K562 (cell line): ENCODE measurements around the gene PPP4C. TPM values are rescaled to one million over a fixed set of nuclear protein-coding genes. Genes with fewer than 3 reads are reported as not detected.

Experiments
- ATAC-seq: fragments of 200-7000 bp; cut with Tn5 transposase; 3 replicates; pipeline ENCODE4 v1.9.1; 2020; ENCODE audit warnings: moderate library complexity
- BruUV-seq: library from RNA; stranded (reverse); fragments of 400-500 nt; replicated peaks from 2 replicates; lab custom pipeline; 2021; lab: Mats Ljungman, UMichigan
- CTCF ChIA-PET: fragments of 300-600 bp; formaldehyde crosslinking; extraction: SDS; loops from one replicate; lab custom pipeline; 2021; ENCODE audit warnings: low intra/inter-chr PET ratio; lab: Yijun Ruan, JAX
- POLR2A ChIA-PET: fragments of 300-600, 350-650 bp; sonication (Branson Sonifier 250); formaldehyde crosslinking; extraction: SDS; loops from one replicate; lab custom pipeline; 2021; ENCODE audit warnings: antibody characterized with exemption, inconsistent platforms; lab: Yijun Ruan, JAX
- DNase-seq, 4 experiments: peaks; one replicate each; pipeline versions ENCODE4 v3.0.0 to v3.0.0-alpha.2; 2011 to 2018; ENCODE audit warnings: low spot score in 3 of 4, mixed read lengths in 3 of 4; ENCODE audit errors: extremely low read depth in 1 of 4
- FAIRE-seq: peaks from 2 replicates; lab custom pipeline; 2011; peaks lifted over from hg19 to GRCh38; lab: Jason Lieb, UNC
- H2AFZ ChIP-seq: 2 replicates; pipeline ENCODE4 v1.6.0; 2011; ENCODE audit warnings: low read depth, low read length, control low read depth, inconsistent platforms
- H3K27ac ChIP-seq: fragments of 200-600 bp; 3 replicates; pipeline ENCODE4 v1.8.0; 2011; ENCODE audit warnings: low read depth, mild to moderate bottlenecking, control low read depth, inconsistent platforms, low read length, moderate library complexity, mixed read lengths; ENCODE audit errors: extremely low read depth
- H3K27me3 ChIP-seq, 2 experiments: fragments of 300-600 bp in 1 of 2; 2 replicates in 1 of 2; 3 replicates in 1 of 2; pipeline versions ENCODE4 v1.6.0 to v1.8.0; 2011; ENCODE audit warnings: inconsistent platforms in 2 of 2, low read length in 2 of 2, mild to moderate bottlenecking in 1 of 2, mixed read lengths in 1 of 2, moderate library complexity in 1 of 2; ENCODE audit not compliant: control insufficient read depth in 2 of 2, insufficient read depth in 2 of 2
- H3K36me3 ChIP-seq: fragments of 300-600 bp; 3 replicates; pipeline ENCODE4 v1.8.0; 2011; ENCODE audit warnings: mild to moderate bottlenecking, low read length, inconsistent platforms; ENCODE audit not compliant: control insufficient read depth, insufficient read depth
- H3K4me1 ChIP-seq, 2 experiments: fragments of 200-600 bp in 1 of 2; replicated peaks in 1 of 2; 2 replicates in 1 of 2; 3 replicates in 1 of 2; pipeline versions ENCODE4 v1.5.1 to v1.8.0; 2011; ENCODE audit warnings: inconsistent platforms in 2 of 2, low read length in 2 of 2, mild to moderate bottlenecking in 1 of 2, mixed read lengths in 1 of 2, moderate library complexity in 1 of 2; ENCODE audit not compliant: control insufficient read depth in 2 of 2, insufficient read depth in 2 of 2
- H3K4me2 ChIP-seq: 2 replicates; pipeline ENCODE4 v1.6.1; 2011; ENCODE audit warnings: low read length, control low read depth, inconsistent platforms, mixed read lengths; ENCODE audit not compliant: insufficient read depth
- H3K4me3 ChIP-seq: fragments of 200-600 bp; sonication (generic), shearing (Covaris generic); 2 replicates; pipeline ENCODE4 v1.5.1; 2016; ENCODE audit warnings: control low read depth, inconsistent platforms
- H3K79me2 ChIP-seq: fragments of 200-600 bp; 3 replicates; pipeline ENCODE4 v1.8.0; 2011; ENCODE audit warnings: low read length, inconsistent platforms; ENCODE audit not compliant: control insufficient read depth, insufficient read depth
- H3K9ac ChIP-seq, 2 experiments: 2 replicates each; pipeline versions ENCODE4 v1.6.0 to v1.6.1; 2011; ENCODE audit warnings: low read depth in 2 of 2, low read length in 2 of 2, control low read depth in 1 of 2, inconsistent platforms in 1 of 2, mild to moderate bottlenecking in 1 of 2, mixed read lengths in 1 of 2; ENCODE audit not compliant: insufficient read depth in 1 of 2
- H3K9me1 ChIP-seq: one replicate; pipeline ENCODE4 v1.6.0; 2011; ENCODE audit warnings: inconsistent platforms, mild to moderate bottlenecking, low read length, moderate library complexity; ENCODE audit not compliant: control insufficient read depth, insufficient read depth
- H3K9me3 ChIP-seq: replicated peaks from 2 replicates; pipeline ENCODE4 v1.5.1; 2011; ENCODE audit warnings: low read depth, low read length, inconsistent platforms; ENCODE audit not compliant: control insufficient read depth, insufficient read depth
- H4K20me1 ChIP-seq: replicated peaks from 2 replicates; pipeline ENCODE4 v1.6.1; 2011; ENCODE audit warnings: low read length, inconsistent platforms, mixed read lengths; ENCODE audit not compliant: control insufficient read depth, insufficient read depth
- HINFP ChIP-seq: fragments of 450-650 bp; conservative IDR thresholded peaks from 2 replicates; pipeline ENCODE4 v1.6.1; 2016; ENCODE audit warnings: missing genetic modification characterization, low read depth, mild to moderate bottlenecking, control low read depth, missing compliant biosample characterization
- HMGXB4 ChIP-seq: sonication (generic); formaldehyde crosslinking; IDR thresholded peaks from 2 replicates; pipeline ENCODE4 v1.8.1; 2023; ENCODE audit warnings: mild to moderate bottlenecking, missing genetic modification reagents
- HSF4 ChIP-seq: fragments of 250-450 bp; sonication (Bioruptor Pico); IDR thresholded peaks from 2 replicates; pipeline ENCODE4 v2.1.2; 2022; ENCODE audit warnings: mild to moderate bottlenecking, moderate library complexity, borderline replicate concordance
- ZBTB40 ChIP-seq, 2 experiments: fragments of 450-650 bp in 1 of 2; sonication (generic) in 1 of 2; formaldehyde crosslinking in 1 of 2; IDR thresholded peaks; 2 replicates each; pipeline versions ENCODE4 v1.7.1 to v1.9.0; 2016 to 2022; ENCODE audit warnings: inconsistent platforms in 1 of 2, mild to moderate bottlenecking in 1 of 2, missing genetic modification reagents in 1 of 2
- ZNF280B ChIP-seq: fragments of 250-450 bp; sonication (Bioruptor Pico); IDR thresholded peaks from 2 replicates; pipeline ENCODE4 v1.5.1; 2021; ENCODE audit warnings: mild to moderate bottlenecking
- ZNF75A ChIP-seq: fragments of 450-650 bp; formaldehyde crosslinking; IDR thresholded peaks from 2 replicates; pipeline ENCODE4 v1.4.0; 2020; ENCODE audit warnings: mild to moderate bottlenecking
- WGBS: fragments of 100-300 bp; shearing (Covaris generic); methylation state at CpG from one replicate; pipeline ENCODE4 v1.1.6; 2016; ENCODE audit warnings: low coverage, mixed read lengths; ENCODE audit not compliant: insufficient coverage; ENCODE audit errors: missing lambda C conversion rate; 5-methylcytosine and 5-hydroxymethylcytosine counted together
- in situ Hi-C: fragments of 300-500 bp; cut with MboI; formaldehyde crosslinking; loops from 4 replicates; pipeline ENCODE4 v1.15.0; 2018; ENCODE audit warnings: inconsistent platforms, mixed read lengths
- intact Hi-C: fragments of 100-400 bp; cut with micrococcal nuclease; formaldehyde crosslinking; loops from 2 replicates; pipeline ENCODE4 v1.14.2; 2022
- polyA plus RNA-seq, 8 experiments: library from polyadenylated mRNA; depleted of rRNA in 4 of 8; stranded (reverse) in 5 of 8; unstranded in 3 of 8; fragments of >200 nt; fragmentation: Nextera tagmentation in 2 of 8; fragmentation: Illumina TruSeq in 1 of 8; extraction: Ambion mirVana in 2 of 8; extraction: Trizol in 1 of 8; gene quantifications; 2 replicates each; pipeline versions ENCODE4 v1.2.1 to v1.2.3, GENCODE V29; 2011 to 2014; ENCODE audit warnings: inconsistent platforms in 1 of 8, missing spikeins in 1 of 8
- total RNA-seq, 7 experiments: library from RNA; depleted of rRNA in 6 of 7; stranded (reverse); fragments of >200 nt in 6 of 7; fragmentation: Illumina TruSeq in 2 of 7; extraction: Trizol in 2 of 7; gene quantifications; 2 replicates each; pipeline versions ENCODE4 v1.2.1 to v1.2.3, GENCODE V29; 2011 to 2021; ENCODE audit warnings: low replicate concordance in 1 of 7

Gene PPP4C
- total and polyA plus RNA-seq, 9 of the 15 experiments (the other 6 are each of a cell fraction or from before 2014, with no cell fraction given), result 3.5 to 183 (median 131) TPM

GRCh38 chr16:30040221-30040620 lies 35.6 kb upstream of the PPP4C start:
- no peaks in the 10 kb centered on the region for H3K9me1 ChIP-seq
- intact Hi-C loops (no loop called here), in situ Hi-C loops (no loop called here)
- CTCF ChIA-PET, result no interaction called here
- no TSS peak for BruUV-seq
- peaks cover 4 to 23% of the 10 kb centered on the region in 2 experiments; a peak in 4 of 5 replicates for H3K27me3 ChIP-seq
- no peak overlapping the region for H2AFZ ChIP-seq
- H3K79me2 ChIP-seq, result no peaks in the 10 kb centered on the region
- no peak overlapping the region for H3K27ac ChIP-seq
- no peaks in the 10 kb centered on the region for H4K20me1 ChIP-seq
- POLR2A ChIA-PET, result no interaction called here
- H3K4me2 ChIP-seq, result no peak overlapping the region
- no peaks in the 10 kb centered on the region for H3K36me3 ChIP-seq
- no peak overlapping the region for H3K9ac ChIP-seq
- WGBS, result 2% methylated on average over 5 of the region's 5 CpGs
- no peak overlapping the region for H3K4me3 ChIP-seq
- no peaks in the 10 kb centered on the region for H3K9me3 ChIP-seq
- no peak for FAIRE-seq
- no peak for ATAC-seq
- peaks cover 0 to 3% of the 10 kb centered on the region in 2 experiments; a peak in 3 of 5 replicates for H3K4me1 ChIP-seq
- no peak for DNase-seq
- TF ChIP-seq ZBTB40 (IDR thresholded peaks at IDR 0.05) (no peak), ZBTB40 (CRISPR knock-in tag; IDR thresholded peaks at IDR 0.05) (no peak), ZNF280B (CRISPR knock-in tag) (no peak), HINFP (tag) (no peak), ZNF75A (no peak), HMGXB4 (CRISPR knock-in tag) (no peak), HSF4 (CRISPR knock-in tag) (no peak)
